NB4 (cell line): ENCODE results near the gene DPP4.

Source experiments
- DNase-seq: peaks from one replicate; pipeline ENCODE4 v3.0.0; 2010; ENCODE audit warnings: low read depth
- H3K4me3 ChIP-seq: one replicate; pipeline ENCODE4 v1.5.1; 2011; ENCODE audit warnings: mild to moderate bottlenecking, low read depth, low read length, moderate library complexity
- MAX ChIP-seq: IDR thresholded peaks from 2 replicates; pipeline ENCODE4 v1.6.1; 2011; ENCODE audit warnings: low read depth, low read length
- MYC ChIP-seq: IDR thresholded peaks from 2 replicates; pipeline ENCODE4 v1.6.1; 2011; ENCODE audit warnings: low read depth, low read length
- POLR2A ChIP-seq: IDR thresholded peaks from 2 replicates; pipeline ENCODE4 v1.6.1; 2011; ENCODE audit warnings: mild to moderate bottlenecking; ENCODE audit not compliant: insufficient read length; ENCODE audit errors: extremely low read depth
- TF ChIP-seq, protein P1 (sequence below): IDR thresholded peaks from one replicate; pipeline ENCODE4 v1.5.1; 2012; ENCODE audit warnings: low read depth, low read length

The DPP4 gene

DNA sequence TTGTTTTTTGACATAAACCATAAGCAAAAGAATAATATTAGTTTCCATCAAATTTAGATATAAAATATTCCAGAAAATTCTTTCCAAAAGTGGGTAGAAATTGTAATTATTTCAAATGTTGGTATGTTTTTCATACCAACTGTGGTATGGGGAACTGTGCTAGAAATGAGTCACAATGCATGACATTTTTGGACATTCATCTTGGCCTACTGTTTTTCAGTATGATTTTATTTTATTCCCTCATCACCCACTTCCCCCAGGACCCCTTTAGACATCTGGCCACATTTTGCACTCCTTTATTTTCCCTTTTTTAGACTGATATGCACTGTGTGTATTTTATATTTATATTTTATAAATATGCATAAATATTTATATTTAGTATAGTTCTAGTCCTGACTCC is 97.1 kb downstream of the DPP4 start:
- no peak overlapping the region for H3K4me3 ChIP-seq
- TF ChIP-seq, protein P1, sequence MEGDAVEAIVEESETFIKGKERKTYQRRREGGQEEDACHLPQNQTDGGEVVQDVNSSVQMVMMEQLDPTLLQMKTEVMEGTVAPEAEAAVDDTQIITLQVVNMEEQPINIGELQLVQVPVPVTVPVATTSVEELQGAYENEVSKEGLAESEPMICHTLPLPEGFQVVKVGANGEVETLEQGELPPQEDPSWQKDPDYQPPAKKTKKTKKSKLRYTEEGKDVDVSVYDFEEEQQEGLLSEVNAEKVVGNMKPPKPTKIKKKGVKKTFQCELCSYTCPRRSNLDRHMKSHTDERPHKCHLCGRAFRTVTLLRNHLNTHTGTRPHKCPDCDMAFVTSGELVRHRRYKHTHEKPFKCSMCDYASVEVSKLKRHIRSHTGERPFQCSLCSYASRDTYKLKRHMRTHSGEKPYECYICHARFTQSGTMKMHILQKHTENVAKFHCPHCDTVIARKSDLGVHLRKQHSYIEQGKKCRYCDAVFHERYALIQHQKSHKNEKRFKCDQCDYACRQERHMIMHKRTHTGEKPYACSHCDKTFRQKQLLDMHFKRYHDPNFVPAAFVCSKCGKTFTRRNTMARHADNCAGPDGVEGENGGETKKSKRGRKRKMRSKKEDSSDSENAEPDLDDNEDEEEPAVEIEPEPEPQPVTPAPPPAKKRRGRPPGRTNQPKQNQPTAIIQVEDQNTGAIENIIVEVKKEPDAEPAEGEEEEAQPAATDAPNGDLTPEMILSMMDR: no peak
- no peak for TF ChIP-seq MAX
- no peak for TF ChIP-seq MYC
- no peak for TF ChIP-seq POLR2A
- DNase-seq: no peak

- DNase-seq: no peak
- TF ChIP-seq MYC (no peak), MAX (no peak), POLR2A (no peak)
- TF ChIP-seq, protein P1: no peak
- H3K4me3 ChIP-seq: no peak overlapping the region
Measured at GRCh38 chr2:161976295-161976694, 97.7 kb downstream of the DPP4 start.

DNA sequence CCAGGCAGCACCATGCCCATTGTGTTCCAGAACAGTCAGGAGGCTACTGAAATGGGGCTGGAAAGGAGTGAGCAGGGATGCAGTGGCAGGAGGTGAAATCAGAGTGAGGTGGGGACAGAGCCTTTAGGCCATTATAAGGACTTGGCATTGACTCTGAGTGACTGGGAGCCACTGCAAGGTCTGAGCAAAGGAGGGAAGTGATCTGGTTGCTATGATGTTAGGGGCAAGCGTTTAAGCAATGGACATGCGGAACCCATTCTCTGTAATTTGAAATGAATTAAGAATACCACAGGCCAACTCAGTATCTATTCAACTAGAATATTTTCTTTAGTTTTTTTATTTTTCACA is 98.2 kb downstream of the DPP4 start:
- TF ChIP-seq POLR2A (no peak), MYC (no peak), MAX (no peak)
- TF ChIP-seq, protein P1: no peak
- DNase-seq: no peak
- no peak overlapping the region for H3K4me3 ChIP-seq

DNA sequence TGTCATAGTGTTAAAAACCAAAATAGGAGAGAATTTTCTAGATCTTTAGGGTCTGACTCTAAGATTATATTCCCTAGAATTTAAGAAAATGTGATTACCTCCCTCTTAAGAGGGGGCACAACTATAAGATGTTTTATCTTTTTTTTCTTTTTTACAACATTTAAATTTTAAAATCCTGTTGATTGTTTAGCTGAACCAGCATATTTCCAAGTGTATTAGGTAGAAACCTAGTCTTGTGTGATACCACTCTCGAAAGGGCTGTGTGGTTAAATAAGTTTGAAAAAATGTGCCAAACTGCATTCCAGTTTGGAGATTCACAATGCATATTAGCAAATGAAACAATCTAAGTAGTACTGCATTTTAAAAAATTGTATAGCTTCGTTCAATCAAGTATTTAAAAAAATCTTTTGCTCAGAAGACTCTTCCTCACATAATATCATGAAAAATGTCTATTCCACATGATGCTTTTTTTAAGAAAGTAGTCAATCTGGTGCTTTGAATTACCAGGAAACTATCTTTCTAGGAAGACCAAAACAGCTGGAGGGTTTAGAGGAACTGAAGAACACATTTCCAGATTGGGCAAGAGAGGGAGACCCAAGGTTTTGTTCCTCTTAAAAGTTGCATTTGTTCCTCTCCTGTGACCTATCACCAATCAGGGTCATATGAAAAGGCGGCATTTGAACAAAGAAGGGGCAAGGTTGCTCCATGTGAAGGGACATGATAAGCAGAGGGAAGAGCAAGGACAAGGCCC is 98.8 kb downstream of the DPP4 start:
- H3K4me3 ChIP-seq: no peak overlapping the region
- TF ChIP-seq MYC (no peak), POLR2A (no peak), MAX (no peak)
- TF ChIP-seq, protein P1: no peak
- DNase-seq: no peak

GRCh38 chr2:161974461-161974860 is 99.6 kb downstream of the DPP4 start:
- TF ChIP-seq MYC (no peak), POLR2A (no peak), MAX (no peak)
- TF ChIP-seq, protein P1: no peak
- no peak overlapping the region for H3K4me3 ChIP-seq
- DNase-seq: no peak
